ENCODE data around the gene DCD.
A peak's percentile ranks its signal among the peaks of the same experiment; 100 is the strongest.

GRCh38 chr12:54631988-54632728 is 16.0 kb downstream of the DCD start:
- TF ChIP-seq CTCF (IDR thresholded peaks at IDR 0.05; ENCODE audit: borderline replicate concordance, extremely low read depth, low read length, poor library complexity, severe bottlenecking) (peak; percentile 60), EZH2 (IDR thresholded peaks at IDR 0.05; ENCODE audit: borderline replicate concordance, low read depth, low read length, severe bottlenecking) (no peak)
